ENCODE data around the gene SRGAP3. TPM values are rescaled to one million over a fixed set of nuclear protein-coding genes. Genes with fewer than 3 reads are reported as not detected.
A peak's percentile ranks its signal among the peaks of the same experiment; 100 is the strongest.

The SRGAP3 gene
- total and polyA plus RNA-seq, 2 donors (not counting 1 experiment from before 2014, with no cell fraction given) = 0.92 to 12.4 TPM

DNA sequence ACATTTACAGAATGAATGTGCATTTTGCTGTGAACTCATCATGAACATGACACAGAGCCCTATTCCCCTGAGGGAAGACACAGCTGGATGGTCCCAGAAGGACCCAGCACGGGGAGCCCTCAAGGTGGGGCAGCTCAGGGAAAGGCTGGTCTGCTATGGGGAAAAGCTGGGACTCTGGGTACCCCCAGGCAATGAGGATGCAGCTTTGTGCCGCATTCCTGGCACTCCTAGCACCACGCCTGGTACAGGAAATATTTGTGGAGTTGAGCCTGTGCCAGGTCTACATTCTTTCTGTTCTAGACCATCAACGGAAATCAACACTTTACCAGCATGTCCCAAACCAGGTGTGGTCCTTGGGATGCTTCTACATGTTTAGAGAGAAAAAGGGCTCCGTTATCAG is 74.0 kb downstream of the SRGAP3 start:
- Histone ChIP-seq H3K27ac (ENCODE audit: insufficient read depth, low read length) (no peak overlapping the region), H3K4me3 (replicated peaks in 1 of 4; ENCODE audit: control extremely low read depth in 1 of 4, insufficient read depth in 1 of 4, low read depth in 3 of 4, low read length in 4 of 4) (no peak overlapping the region), H4K20me1 (ENCODE audit: control insufficient read depth, extremely low read depth, insufficient read depth, low read length) (no peaks in the 10 kb centered on the region), H3K4me2 (ENCODE audit: extremely low read depth, insufficient read depth, low read length) (no peak overlapping the region), H3K36me3 (ENCODE audit: control insufficient read depth, insufficient read depth, low read length) (no peaks in the 10 kb centered on the region), H3K79me2 (ENCODE audit: control insufficient read depth, insufficient read depth, low read length) (no peaks in the 10 kb centered on the region), H3K9ac (ENCODE audit: insufficient read depth, low read length) (no peak overlapping the region), H3K4me1 (ENCODE audit: control insufficient read depth, extremely low read depth, insufficient read depth, low read length) (no peaks in the 10 kb centered on the region), H3K9me3 (ENCODE audit: control insufficient read depth, insufficient read depth, low read depth, low read length) (no peaks in the 10 kb centered on the region), H2AFZ (ENCODE audit: low read length) (no peak overlapping the region), H3K27me3 (ENCODE audit: control insufficient read depth, insufficient read depth, low read length) (no peaks in the 10 kb centered on the region)
- peak in 1 of 2 donors; percentile 37 for DNase-seq (ENCODE audit: low read depth in 2 of 2)
- no peak for TF ChIP-seq EZH2 (IDR thresholded peaks at IDR 0.05; ENCODE audit: low read length, missing control alignments)
- TF ChIP-seq, protein P1, sequence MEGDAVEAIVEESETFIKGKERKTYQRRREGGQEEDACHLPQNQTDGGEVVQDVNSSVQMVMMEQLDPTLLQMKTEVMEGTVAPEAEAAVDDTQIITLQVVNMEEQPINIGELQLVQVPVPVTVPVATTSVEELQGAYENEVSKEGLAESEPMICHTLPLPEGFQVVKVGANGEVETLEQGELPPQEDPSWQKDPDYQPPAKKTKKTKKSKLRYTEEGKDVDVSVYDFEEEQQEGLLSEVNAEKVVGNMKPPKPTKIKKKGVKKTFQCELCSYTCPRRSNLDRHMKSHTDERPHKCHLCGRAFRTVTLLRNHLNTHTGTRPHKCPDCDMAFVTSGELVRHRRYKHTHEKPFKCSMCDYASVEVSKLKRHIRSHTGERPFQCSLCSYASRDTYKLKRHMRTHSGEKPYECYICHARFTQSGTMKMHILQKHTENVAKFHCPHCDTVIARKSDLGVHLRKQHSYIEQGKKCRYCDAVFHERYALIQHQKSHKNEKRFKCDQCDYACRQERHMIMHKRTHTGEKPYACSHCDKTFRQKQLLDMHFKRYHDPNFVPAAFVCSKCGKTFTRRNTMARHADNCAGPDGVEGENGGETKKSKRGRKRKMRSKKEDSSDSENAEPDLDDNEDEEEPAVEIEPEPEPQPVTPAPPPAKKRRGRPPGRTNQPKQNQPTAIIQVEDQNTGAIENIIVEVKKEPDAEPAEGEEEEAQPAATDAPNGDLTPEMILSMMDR (conservative IDR thresholded peaks at IDR 0.05 in 1 of 2, IDR thresholded peaks at IDR 0.05 in 1 of 2; ENCODE audit: low read depth in 1 of 2, low read length in 2 of 2) = no peak

GRCh38 chr3:9173445-9173844 is 76.0 kb downstream of the SRGAP3 start:
- Histone ChIP-seq H3K9ac (ENCODE audit: insufficient read depth, low read length) (no peak overlapping the region), H3K36me3 (ENCODE audit: control insufficient read depth, insufficient read depth, low read length) (no peaks in the 10 kb centered on the region), H3K79me2 (ENCODE audit: control insufficient read depth, insufficient read depth, low read length) (no peaks in the 10 kb centered on the region), H3K4me1 (ENCODE audit: control insufficient read depth, extremely low read depth, insufficient read depth, low read length) (no peaks in the 10 kb centered on the region), H3K4me3 (replicated peaks in 1 of 4; ENCODE audit: control extremely low read depth in 1 of 4, insufficient read depth in 1 of 4, low read depth in 3 of 4, low read length in 4 of 4) (no peak overlapping the region), H3K4me2 (ENCODE audit: extremely low read depth, insufficient read depth, low read length) (no peak overlapping the region), H2AFZ (ENCODE audit: low read length) (no peak overlapping the region), H3K27ac (ENCODE audit: insufficient read depth, low read length) (no peak overlapping the region), H3K9me3 (ENCODE audit: control insufficient read depth, insufficient read depth, low read depth, low read length) (no peaks in the 10 kb centered on the region), H4K20me1 (ENCODE audit: control insufficient read depth, extremely low read depth, insufficient read depth, low read length) (no peaks in the 10 kb centered on the region), H3K27me3 (ENCODE audit: control insufficient read depth, insufficient read depth, low read length) (no peaks in the 10 kb centered on the region)
- TF ChIP-seq, protein P1 (conservative IDR thresholded peaks at IDR 0.05 in 1 of 2, IDR thresholded peaks at IDR 0.05 in 1 of 2; ENCODE audit: low read depth in 1 of 2, low read length in 2 of 2) = no peak
- TF ChIP-seq EZH2 (IDR thresholded peaks at IDR 0.05; ENCODE audit: low read length, missing control alignments) = no peak
- no peak for DNase-seq (ENCODE audit: low read depth in 2 of 2)

- Histone ChIP-seq H3K79me2 (ENCODE audit: control insufficient read depth, insufficient read depth, low read length) (no peaks in the 10 kb centered on the region), H3K27me3 (ENCODE audit: control insufficient read depth, insufficient read depth, low read length) (no peaks in the 10 kb centered on the region), H2AFZ (ENCODE audit: low read length) (no peak overlapping the region), H3K4me2 (ENCODE audit: extremely low read depth, insufficient read depth, low read length) (no peak overlapping the region), H3K27ac (ENCODE audit: insufficient read depth, low read length) (no peak overlapping the region), H4K20me1 (ENCODE audit: control insufficient read depth, extremely low read depth, insufficient read depth, low read length) (no peaks in the 10 kb centered on the region), H3K4me3 (replicated peaks in 1 of 4; ENCODE audit: control extremely low read depth in 1 of 4, insufficient read depth in 1 of 4, low read depth in 3 of 4, low read length in 4 of 4) (no peak overlapping the region), H3K4me1 (ENCODE audit: control insufficient read depth, extremely low read depth, insufficient read depth, low read length) (no peaks in the 10 kb centered on the region), H3K36me3 (ENCODE audit: control insufficient read depth, insufficient read depth, low read length) (no peaks in the 10 kb centered on the region), H3K9me3 (ENCODE audit: control insufficient read depth, insufficient read depth, low read depth, low read length) (no peaks in the 10 kb centered on the region), H3K9ac (ENCODE audit: insufficient read depth, low read length) (no peak overlapping the region)
- no peak for DNase-seq (ENCODE audit: low read depth in 2 of 2)
- TF ChIP-seq, protein P1 (conservative IDR thresholded peaks at IDR 0.05 in 1 of 2, IDR thresholded peaks at IDR 0.05 in 1 of 2; ENCODE audit: low read depth in 1 of 2, low read length in 2 of 2) = no peak
- TF ChIP-seq EZH2 (IDR thresholded peaks at IDR 0.05; ENCODE audit: low read length, missing control alignments) = no peak
Measured at GRCh38 chr3:9172851-9173321, 76.6 kb downstream of the SRGAP3 start.
